ENCODE results near the gene TMEM35B. TPM values are rescaled to one million over a fixed set of nuclear protein-coding genes. Genes with fewer than 3 reads are reported as not detected.
"Not testable (repeated sequence)": the region's sequence is repeated elsewhere in the genome, so short reads cannot be mapped to it uniquely, and the experiment has no call there.

Gene TMEM35B
- total and polyA plus RNA-seq, 11 donors, result 4.0 to 19.9 (median 12.3) TPM

DNA sequence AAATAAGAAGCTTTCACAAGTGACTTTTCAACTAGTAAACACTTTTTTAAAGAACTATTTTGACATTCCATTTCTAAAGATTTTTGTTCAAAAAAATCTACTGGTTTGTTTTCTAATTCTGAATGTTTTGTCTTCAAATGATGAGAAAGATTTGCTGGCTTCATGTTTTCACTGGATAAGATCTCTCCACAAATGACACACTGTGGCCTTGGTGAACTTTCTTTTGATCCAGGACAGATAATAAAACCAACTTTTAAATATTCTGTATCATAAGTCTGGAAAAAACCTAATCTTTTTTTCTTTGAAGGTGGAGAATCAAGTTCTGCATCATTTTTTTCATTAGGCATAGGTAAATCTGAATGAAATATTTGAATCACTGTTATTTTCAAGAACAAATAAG, 3.4 kb upstream of the TMEM35B start:
- DNase-seq (no peak), ATAC-seq (no peak)
- Histone ChIP-seq H3K4me3 (no peak overlapping the region), H3K9me3 (no peaks in the 10 kb centered on the region), H3K27me3 (no peaks in the 10 kb centered on the region), H3K36me3 (peaks cover 0 to 61% (median 48%) of the 10 kb centered on the region in 9 donors), H3K4me1 (peaks cover 0 to 20% (median 9%) of the 10 kb centered on the region in 12 donors), H3K27ac (no peak overlapping the region)
- TF ChIP-seq POLR2A (IDR thresholded peaks at IDR 0.05), result no peak
- TF ChIP-seq, protein P1, sequence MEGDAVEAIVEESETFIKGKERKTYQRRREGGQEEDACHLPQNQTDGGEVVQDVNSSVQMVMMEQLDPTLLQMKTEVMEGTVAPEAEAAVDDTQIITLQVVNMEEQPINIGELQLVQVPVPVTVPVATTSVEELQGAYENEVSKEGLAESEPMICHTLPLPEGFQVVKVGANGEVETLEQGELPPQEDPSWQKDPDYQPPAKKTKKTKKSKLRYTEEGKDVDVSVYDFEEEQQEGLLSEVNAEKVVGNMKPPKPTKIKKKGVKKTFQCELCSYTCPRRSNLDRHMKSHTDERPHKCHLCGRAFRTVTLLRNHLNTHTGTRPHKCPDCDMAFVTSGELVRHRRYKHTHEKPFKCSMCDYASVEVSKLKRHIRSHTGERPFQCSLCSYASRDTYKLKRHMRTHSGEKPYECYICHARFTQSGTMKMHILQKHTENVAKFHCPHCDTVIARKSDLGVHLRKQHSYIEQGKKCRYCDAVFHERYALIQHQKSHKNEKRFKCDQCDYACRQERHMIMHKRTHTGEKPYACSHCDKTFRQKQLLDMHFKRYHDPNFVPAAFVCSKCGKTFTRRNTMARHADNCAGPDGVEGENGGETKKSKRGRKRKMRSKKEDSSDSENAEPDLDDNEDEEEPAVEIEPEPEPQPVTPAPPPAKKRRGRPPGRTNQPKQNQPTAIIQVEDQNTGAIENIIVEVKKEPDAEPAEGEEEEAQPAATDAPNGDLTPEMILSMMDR (IDR thresholded peaks at IDR 0.05), result no peak
- intact Hi-C loops (cut with DNase I), result loop anchor here in 2 of 10 donors (10.0 kb wide), 1 partner anchor 124 kb away; no protein-coding TSS in a partner anchor

DNA sequence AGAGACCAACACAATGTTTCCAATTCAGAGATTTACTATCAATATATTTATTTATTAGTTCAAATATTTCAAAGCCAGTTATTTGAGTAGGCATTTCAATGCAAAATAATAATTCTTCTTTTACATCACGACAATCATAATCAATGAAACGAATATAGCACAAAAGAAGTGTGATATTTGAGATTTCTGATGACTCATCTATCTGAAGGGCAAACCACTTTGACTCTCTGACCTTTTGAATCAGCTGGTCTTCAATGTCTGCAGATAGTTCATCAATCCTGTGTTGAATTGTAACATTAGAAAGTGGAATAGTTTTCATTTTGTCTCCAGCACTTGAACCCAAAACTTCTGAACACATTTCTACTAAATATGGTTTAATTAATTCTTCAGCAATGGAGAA, 3.0 kb upstream of the TMEM35B start:
- intact Hi-C loops (cut with DNase I), result loop anchor here in 2 of 10 donors (10.0 kb wide), 1 partner anchor 123 kb away; no protein-coding TSS in a partner anchor
- peaks cover 0 to 57% (median 48%) of the 10 kb centered on the region in 9 donors for H3K36me3 ChIP-seq
- no peaks in the 10 kb centered on the region for H3K9me3 ChIP-seq
- no peaks in the 10 kb centered on the region for H3K27me3 ChIP-seq
- ATAC-seq, result no peak
- no peak for TF ChIP-seq POLR2A (IDR thresholded peaks at IDR 0.05)
- TF ChIP-seq, protein P1 (IDR thresholded peaks at IDR 0.05), result no peak
- peaks cover 0 to 23% (median 13%) of the 10 kb centered on the region in 12 donors for H3K4me1 ChIP-seq
- no peak overlapping the region for H3K4me3 ChIP-seq
- no peak overlapping the region for H3K27ac ChIP-seq
- WGBS, 4 donors, result 79 to 87% (median 84%) methylated on average over 2 of the region's 2 CpGs
- DNase-seq, result no peak

DNA sequence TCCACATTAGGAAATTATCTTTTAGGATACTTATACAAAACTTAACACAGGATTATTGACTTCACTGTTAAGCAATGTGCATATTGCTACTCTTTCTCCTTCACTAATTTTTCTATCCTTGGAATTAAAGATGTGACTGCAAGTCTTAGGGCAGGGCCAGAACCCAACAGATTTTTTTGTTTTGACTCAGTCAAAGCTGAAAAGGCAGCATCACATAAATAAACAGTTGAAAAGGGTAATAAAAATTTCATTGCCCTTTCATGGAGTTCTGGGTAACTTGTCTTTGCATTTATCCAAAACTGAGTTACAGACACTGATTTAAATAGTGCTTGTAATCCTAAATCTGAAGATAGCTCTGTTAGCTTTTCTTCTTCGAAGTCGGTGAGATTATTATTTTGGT, 1.9 kb upstream of the TMEM35B start:
- intact Hi-C loops (cut with DNase I), result loop anchor here in 2 of 10 donors (10.0 kb wide), 1 partner anchor 122 kb away; no protein-coding TSS in a partner anchor
- H3K27ac ChIP-seq, result no peak overlapping the region
- DNase-seq (no peak), ATAC-seq (no peak)
- peaks cover 0 to 55% (median 45%) of the 10 kb centered on the region in 9 donors for H3K36me3 ChIP-seq
- 95 to 98% (median 97%) methylated on average over 2 of the region's 2 CpGs for WGBS, 4 donors
- no peaks in the 10 kb centered on the region for H3K27me3 ChIP-seq
- H3K4me3 ChIP-seq, result no peak overlapping the region
- TF ChIP-seq, protein P1 (IDR thresholded peaks at IDR 0.05), result no peak
- TF ChIP-seq POLR2A (IDR thresholded peaks at IDR 0.05), result no peak
- no peaks in the 10 kb centered on the region for H3K9me3 ChIP-seq
- peaks cover 0 to 29% (median 18%) of the 10 kb centered on the region in 12 donors for H3K4me1 ChIP-seq

DNA sequence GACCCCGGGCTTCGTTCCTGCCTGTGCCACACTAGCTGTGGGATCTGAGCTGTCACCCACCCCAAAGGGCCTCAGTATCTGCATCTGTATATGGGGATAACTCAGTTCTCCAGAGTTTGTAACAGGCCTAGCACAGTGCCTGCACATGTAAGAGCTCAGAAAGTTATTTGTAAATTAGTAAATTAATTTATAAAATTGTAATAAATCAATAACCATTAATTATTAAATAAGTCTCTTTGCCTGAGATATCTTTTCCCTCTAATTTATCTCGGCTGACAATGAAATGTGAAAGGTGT, 410 bp upstream of the TMEM35B start:
- 40 to 50% (median 42%) methylated on average over 3 of the region's 3 CpGs for WGBS, 4 donors
- intact Hi-C loops (cut with DNase I), result loop anchor here in 2 of 10 donors (10.0 kb wide), 1 partner anchor 121 kb away; no protein-coding TSS in a partner anchor
- Histone ChIP-seq H3K4me3 (peak overlapping the region; percentile 52 to 99 (median 80)), H3K27ac (peak overlapping the region; percentile 72 to 98 (median 92)), H3K36me3 (peaks cover 0 to 54% (median 41%) of the 10 kb centered on the region in 9 donors), H3K4me1 (peaks cover 0 to 29% (median 18%) of the 10 kb centered on the region in 12 donors)
- not testable (repeated sequence) for H3K27me3 ChIP-seq, H3K9me3 ChIP-seq, DNase-seq
- ATAC-seq, result peak in 2 of 4 donors; percentile 12 to 35

DNA sequence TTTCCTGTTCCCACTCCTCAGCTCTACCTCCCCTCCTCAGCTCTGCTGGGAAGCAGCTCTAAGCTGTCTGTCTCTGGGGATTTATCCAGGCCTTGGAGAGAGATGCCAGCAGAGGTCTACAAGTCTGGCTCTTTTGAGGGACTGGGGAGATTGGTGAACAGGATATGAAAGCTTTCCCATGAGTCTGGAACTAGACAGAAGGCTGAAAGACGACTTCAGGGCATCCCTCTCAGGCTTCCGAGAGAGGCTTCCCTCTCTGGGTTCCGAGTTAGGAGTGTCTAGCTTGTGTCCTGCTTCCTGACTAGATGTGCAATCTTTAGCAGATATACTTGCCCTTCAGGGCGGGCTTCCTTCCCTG, 733 bp downstream of the TMEM35B start:
- Histone ChIP-seq H3K27ac (peak overlapping the region; percentile 72 to 98 (median 92)), H3K36me3 (peaks cover 0 to 44% (median 29%) of the 10 kb centered on the region in 9 donors), H3K4me3 (peak overlapping the region; percentile 52 to 99 (median 80)), H3K4me1 (peaks cover 0 to 29% (median 18%) of the 10 kb centered on the region in 12 donors), H3K27me3 (no peaks in the 10 kb centered on the region), H3K9me3 (no peaks in the 10 kb centered on the region)
- ATAC-seq (peak in 3 of 4 donors; percentile 33 to 67 (median 57)), DNase-seq (no peak)
- intact Hi-C loops (cut with DNase I), result loop anchor here in 4 of 10 donors (5.0 to 10.0 kb wide), 3 partner anchors 117 to 197 kb away; no protein-coding TSS in a partner anchor
- WGBS, 4 donors, result 0 to 11% (median 7%) methylated on average over 4 of the region's 4 CpGs
- TF ChIP-seq, protein P1 (IDR thresholded peaks at IDR 0.05), result no peak
- no peak for TF ChIP-seq POLR2A (IDR thresholded peaks at IDR 0.05)

Measured in heart left ventricle (tissue), 16 donors.